ENCODE data around the gene GLRB.

Gene GLRB

GRCh38 chr4:157195374-157195773 lies 119.4 kb downstream of the GLRB start:
- ChIA-PET CTCF (interaction anchor here (1.8 kb wide), 1 partner anchor 8 kb away, joined by 6 read pairs; no protein-coding TSS in a partner anchor), POLR2A (no interaction called here)
- TF ChIP-seq CTCF (IDR thresholded peaks at IDR 0.05; ENCODE audit: control extremely low read depth, extremely low read depth, low read depth, missing control alignments), result no peak
- no peak for DNase-seq (ENCODE audit: extremely low spot score)

GRCh38 chr4:157196046-157196445 lies 120.1 kb downstream of the GLRB start:
- TF ChIP-seq CTCF (IDR thresholded peaks at IDR 0.05; ENCODE audit: control extremely low read depth, extremely low read depth, low read depth, missing control alignments), result no peak
- CTCF ChIA-PET, result no interaction called here
- POLR2A ChIA-PET, result no interaction called here
- DNase-seq (ENCODE audit: extremely low spot score), result no peak

- peak; percentile 53 for TF ChIP-seq CTCF (IDR thresholded peaks at IDR 0.05; ENCODE audit: control extremely low read depth, extremely low read depth, low read depth, missing control alignments)
- DNase-seq (ENCODE audit: extremely low spot score), result peak; percentile 38
- POLR2A ChIA-PET, result no interaction called here
- CTCF ChIA-PET, result interaction anchor here (1.3 to 2.0 kb wide), 7 partner anchors 12 to 1036 kb away, joined by 3 to 6 read pairs (median 4); no protein-coding TSS in a partner anchor
Measured at GRCh38 chr4:157204634-157205244, 128.8 kb downstream of the GLRB start.

GRCh38 chr4:157217708-157218107 lies 141.8 kb downstream of the GLRB start:
- DNase-seq (ENCODE audit: extremely low spot score), result no peak
- peak; percentile 15 for TF ChIP-seq CTCF (IDR thresholded peaks at IDR 0.05; ENCODE audit: control extremely low read depth, extremely low read depth, low read depth, missing control alignments)
- POLR2A ChIA-PET, result no interaction called here
- CTCF ChIA-PET, result interaction anchor here (0.6 to 1.7 kb wide), 2 partner anchors 762 to 944 kb away, joined by 3 to 5 read pairs; no protein-coding TSS in a partner anchor

- POLR2A ChIA-PET, result no interaction called here
- CTCF ChIA-PET, result interaction anchor here (1.1 to 1.6 kb wide), 2 partner anchors 17 to 760 kb away, joined by 3 to 6 read pairs; no protein-coding TSS in a partner anchor
- no peak for DNase-seq (ENCODE audit: extremely low spot score)
Measured at GRCh38 chr4:157219711-157220370, 143.9 kb downstream of the GLRB start.

More at GRCh38 chr4:157219711-157220370, 143.9 kb downstream of the GLRB start:
- no peak for TF ChIP-seq CTCF (IDR thresholded peaks at IDR 0.05; ENCODE audit: control extremely low read depth, extremely low read depth, low read depth, missing control alignments)

Measured in GM10248 (cell line).